ENCODE measurements around the gene ACSS2.

The ACSS2 gene

DNA sequence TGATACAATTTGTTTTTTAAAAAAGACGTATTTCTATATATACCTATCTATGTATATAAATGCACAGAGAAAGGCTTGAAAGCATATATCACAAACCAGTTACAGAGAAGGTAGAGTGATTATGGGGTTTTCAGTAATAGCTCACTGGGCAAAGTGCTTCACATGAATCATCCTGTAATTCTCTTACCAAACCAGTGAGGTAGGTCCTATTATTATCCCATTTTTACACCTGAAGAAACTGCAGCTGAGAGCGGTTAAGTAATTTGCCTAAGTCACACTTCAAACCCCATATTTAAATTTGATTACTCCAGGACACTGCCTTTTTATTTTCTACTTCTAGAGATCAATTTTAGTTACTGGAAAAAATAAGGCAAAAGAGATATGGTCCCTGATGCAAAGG is 74.8 kb downstream of the ACSS2 start:
- no peak for DNase-seq

GRCh38 chr20:34951652-34952051 is 75.2 kb downstream of the ACSS2 start:
- DNase-seq: no peak

- no peak for DNase-seq
Measured at GRCh38 chr20:34952671-34953070, 76.3 kb downstream of the ACSS2 start.

DNA sequence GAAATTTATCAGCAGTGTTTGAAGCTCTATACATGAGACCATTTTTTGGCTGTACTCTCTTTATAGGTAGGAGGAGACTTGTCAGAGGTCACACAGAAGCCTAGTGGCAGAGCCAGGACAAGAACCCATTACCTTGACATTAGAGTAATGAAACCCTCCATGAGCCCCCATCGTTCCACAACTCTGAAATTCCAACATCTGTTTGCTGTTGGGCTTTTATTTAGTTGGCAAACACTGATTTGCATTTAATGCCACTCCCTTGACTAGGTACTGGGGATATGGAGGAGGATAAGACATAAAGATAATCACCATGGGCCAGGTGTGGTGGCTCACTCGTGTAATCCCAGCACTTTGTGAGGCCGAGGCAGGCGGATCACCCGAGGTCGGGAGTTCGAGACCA is 77.5 kb downstream of the ACSS2 start:
- no peak for DNase-seq

DNA sequence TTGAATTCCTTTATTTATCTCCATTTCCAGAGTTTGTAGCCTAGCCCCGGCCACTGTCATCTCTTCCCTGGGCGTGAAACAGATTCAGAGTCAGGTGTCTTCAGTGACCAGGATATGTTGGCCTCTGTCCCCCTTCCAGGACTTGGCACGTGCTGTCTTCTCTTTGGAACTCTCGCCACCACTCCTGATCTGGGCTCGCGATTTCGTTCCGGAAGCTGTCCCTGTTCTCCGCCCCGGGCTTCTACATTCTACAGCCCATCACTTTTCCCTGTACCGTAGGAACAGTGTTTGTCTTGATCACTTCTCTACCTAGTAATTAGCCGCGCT is 78.5 kb downstream of the ACSS2 start:
- DNase-seq: no peak

- peak; percentile 93 for DNase-seq
Measured at GRCh38 chr20:34955231-34956040, 79.0 kb downstream of the ACSS2 start, which contains the start of the genes GSS and MYH7B. Gene GSS, minus strand, starts transcription at chr20:34955806. Its CDS starts 3,954 bp downstream, at chr20:34951852. Gene MYH7B, plus strand, starts transcription at chr20:34955868. Its CDS starts 22,138 bp downstream, at chr20:34978006.

GRCh38 chr20:34956041-34956458 is 79.6 kb downstream of the ACSS2 start:
- no peak for DNase-seq

- DNase-seq: no peak
Measured at GRCh38 chr20:34956751-34957472, 80.5 kb downstream of the ACSS2 start.

- DNase-seq: no peak
Measured at GRCh38 chr20:34964486-34964885, 88.1 kb downstream of the ACSS2 start.

- no peak for DNase-seq
Measured at GRCh38 chr20:34965051-34965450, 88.6 kb downstream of the ACSS2 start.

DNA sequence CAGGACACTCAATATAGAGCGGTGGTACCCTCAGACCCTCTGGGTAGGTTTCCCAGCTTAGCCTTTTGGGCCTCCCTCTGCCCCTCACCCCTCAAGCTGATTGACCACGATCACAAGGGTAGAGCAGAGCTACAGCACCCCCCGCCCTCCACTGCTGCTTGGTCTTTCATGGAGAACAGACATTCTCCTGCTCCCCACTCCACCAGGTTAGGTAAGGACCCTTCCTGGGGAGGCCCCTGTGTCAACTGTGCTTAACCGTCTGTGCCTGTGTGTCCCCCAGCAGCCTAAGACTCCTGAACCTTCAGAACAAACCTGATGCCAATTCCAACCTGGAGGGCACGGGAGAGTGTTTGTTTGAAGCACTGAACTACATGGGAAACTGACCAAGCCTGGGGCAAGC is 91.0 kb downstream of the ACSS2 start:
- DNase-seq: no peak

DNA sequence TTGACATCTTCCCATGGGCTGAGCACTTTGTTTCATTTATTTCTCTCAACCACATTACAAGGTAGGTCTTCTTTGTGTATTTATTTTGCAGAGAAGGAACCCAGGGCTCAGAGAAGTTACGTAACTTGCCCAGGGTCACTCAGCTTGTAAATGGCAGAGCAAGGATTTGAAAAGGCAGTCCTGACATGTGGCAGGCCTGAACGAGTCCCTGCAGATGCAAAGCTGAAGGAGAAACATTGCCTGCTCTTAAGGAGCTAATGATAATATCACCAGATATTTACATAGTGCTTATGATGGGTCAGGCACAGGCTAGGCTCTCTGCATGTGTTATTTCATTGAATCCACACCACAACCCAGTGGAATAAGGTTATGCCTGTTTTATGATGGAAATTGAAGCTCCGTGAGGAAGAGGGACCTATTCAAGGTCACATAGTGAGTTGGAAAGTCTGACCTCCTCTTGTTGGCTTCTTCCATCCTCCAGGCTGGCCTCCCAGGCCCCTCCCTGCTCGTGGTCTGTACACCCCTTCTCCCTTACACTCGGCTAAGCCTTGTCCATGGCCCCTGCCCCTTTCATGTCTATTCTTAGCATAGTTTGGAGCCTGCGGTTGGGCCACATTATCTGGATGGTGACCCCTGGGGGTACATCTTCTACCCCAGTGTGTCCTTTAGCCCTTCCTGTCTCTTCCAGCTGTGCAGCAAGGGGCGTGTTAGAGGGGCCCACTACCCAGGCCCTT is 91.8 kb downstream of the ACSS2 start:
- DNase-seq: no peak

DNA sequence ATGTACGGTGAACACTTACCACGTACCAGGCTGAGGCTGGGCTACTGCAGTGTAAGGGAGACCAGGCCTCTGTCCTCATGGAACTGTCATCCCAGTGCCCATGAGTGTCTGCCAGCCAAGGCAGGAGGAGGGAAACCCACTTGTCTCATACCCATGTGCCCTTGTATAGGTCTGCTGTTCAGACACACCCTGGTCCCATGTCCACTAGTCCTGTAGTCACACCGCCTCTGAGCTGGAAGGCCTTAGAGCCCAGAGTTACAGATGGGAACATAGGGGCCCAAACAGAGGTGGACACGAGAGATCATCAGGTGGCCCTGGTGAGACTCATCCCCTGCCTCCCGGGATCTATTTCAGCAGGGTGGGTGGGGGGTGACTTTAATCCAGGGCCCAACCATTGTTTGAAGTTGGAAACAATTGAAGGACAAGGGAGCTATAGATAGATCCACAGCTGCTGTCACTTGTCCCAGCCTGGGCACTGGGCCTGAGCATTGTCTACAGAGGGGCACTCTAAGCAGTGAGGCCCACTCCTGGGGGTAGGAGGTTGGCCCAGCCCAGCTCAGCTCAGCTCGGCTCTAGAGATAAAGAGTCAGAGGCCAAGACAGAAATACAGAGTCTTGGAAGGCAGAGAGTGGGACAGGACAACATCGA is 93.9 kb downstream of the ACSS2 start:
- no peak for DNase-seq

DNA sequence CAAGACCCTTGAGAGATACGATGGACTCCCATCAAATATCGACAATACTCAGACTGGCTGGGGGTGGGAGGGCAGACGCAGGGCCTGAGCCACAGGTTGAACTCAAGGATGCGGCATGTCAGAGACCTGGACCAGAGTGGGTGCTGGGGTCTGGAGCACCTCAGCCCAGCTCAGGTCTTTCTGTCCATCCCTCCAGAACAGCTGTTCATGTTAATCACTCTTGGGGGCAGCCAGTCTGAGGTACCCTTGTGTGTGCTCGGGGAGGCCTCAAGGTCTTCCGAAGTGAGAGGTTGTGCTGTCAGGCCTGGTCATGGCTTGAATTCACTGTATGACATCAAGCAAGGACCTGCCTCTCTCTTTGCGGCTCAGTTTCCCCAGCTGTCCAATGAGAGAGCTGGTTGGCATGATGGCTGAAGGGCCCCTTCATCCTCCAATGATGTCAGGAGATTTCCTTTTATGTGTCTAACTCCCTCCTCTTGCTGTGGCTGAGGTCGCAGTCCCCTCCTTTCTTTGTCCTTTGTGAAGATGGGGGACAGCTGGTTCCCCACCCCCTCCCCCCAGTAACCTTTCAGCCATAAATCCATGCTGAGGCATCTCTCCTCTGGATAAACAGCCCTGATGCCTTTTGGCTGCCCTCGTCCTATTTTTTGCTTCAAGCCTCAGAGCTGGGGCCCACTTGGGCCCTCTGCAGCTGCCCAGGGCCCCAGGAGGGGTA is 94.6 kb downstream of the ACSS2 start:
- DNase-seq: no peak

GRCh38 chr20:34971561-34972235 is 95.3 kb downstream of the ACSS2 start:
- no peak for DNase-seq

GRCh38 chr20:34974246-34974645 is 97.8 kb downstream of the ACSS2 start:
- no peak for DNase-seq

- DNase-seq: no peak
Measured at GRCh38 chr20:34976286-34976685, 99.9 kb downstream of the ACSS2 start.

Data from NCI-H1436 (cell line).